ENCODE results near the gene C4orf50.

DNA sequence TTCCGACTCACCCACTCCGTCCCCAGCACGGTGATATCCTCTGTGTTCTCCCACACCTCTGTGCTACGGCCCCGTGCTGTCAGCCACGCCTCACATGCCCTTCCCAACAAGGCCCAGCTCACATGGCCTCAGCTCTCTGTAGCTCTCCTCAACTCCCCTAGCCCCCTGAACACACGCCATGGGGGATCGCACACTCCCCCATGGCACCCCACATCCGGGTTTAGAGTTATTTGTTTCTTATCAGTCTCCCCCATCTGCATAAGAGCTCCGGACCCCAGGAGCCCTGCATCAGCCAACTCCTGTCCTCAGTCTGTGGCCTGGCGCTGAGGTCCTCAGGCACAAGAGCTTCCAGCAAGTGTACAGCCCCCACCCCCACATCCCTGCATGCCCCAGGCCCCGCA, 7.0 kb downstream of the C4orf50 start:
- no peak for TF ChIP-seq EZH2 (IDR thresholded peaks at IDR 0.05; ENCODE audit: low read depth)
- TF ChIP-seq, protein P1, sequence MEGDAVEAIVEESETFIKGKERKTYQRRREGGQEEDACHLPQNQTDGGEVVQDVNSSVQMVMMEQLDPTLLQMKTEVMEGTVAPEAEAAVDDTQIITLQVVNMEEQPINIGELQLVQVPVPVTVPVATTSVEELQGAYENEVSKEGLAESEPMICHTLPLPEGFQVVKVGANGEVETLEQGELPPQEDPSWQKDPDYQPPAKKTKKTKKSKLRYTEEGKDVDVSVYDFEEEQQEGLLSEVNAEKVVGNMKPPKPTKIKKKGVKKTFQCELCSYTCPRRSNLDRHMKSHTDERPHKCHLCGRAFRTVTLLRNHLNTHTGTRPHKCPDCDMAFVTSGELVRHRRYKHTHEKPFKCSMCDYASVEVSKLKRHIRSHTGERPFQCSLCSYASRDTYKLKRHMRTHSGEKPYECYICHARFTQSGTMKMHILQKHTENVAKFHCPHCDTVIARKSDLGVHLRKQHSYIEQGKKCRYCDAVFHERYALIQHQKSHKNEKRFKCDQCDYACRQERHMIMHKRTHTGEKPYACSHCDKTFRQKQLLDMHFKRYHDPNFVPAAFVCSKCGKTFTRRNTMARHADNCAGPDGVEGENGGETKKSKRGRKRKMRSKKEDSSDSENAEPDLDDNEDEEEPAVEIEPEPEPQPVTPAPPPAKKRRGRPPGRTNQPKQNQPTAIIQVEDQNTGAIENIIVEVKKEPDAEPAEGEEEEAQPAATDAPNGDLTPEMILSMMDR (conservative IDR thresholded peaks at IDR 0.05): no peak

Measured in PC-9 (cell line).